GM12891 (cell line): ENCODE measurements around the gene PHAF1.

Experiments used
- DNase-seq: peaks from one replicate; pipeline ENCODE4 v3.0.0; 2011; ENCODE audit warnings: low spot score; ENCODE audit not compliant: insufficient read length
- FAIRE-seq: peaks from 2 replicates; lab custom pipeline; 2011; peaks lifted over from hg19 to GRCh38; lab: Jason Lieb, UNC
- PAX5 ChIP-seq: IDR thresholded peaks from 2 replicates; pipeline ENCODE4 v1.6.1; 2011; ENCODE audit warnings: low read length, moderate library complexity, mild to moderate bottlenecking; ENCODE audit not compliant: insufficient read depth, severe bottlenecking
- POLR2A ChIP-seq: IDR thresholded peaks from 2 replicates; pipeline ENCODE4 v1.6.1; 2011; ENCODE audit warnings: low read depth, low read length, control low read depth
- POLR2AphosphoS5 ChIP-seq: IDR thresholded peaks from 2 replicates; pipeline ENCODE4 v1.6.1; 2011; ENCODE audit warnings: low read depth, low read length, control low read depth
- POU2F2 ChIP-seq: IDR thresholded peaks from 2 replicates; pipeline ENCODE4 v1.6.1; 2011; ENCODE audit warnings: low read depth, mild to moderate bottlenecking, control low read depth, low read length, moderate library complexity
- SPI1 ChIP-seq: IDR thresholded peaks from 2 replicates; pipeline ENCODE4 v1.6.1; 2011; ENCODE audit warnings: low read depth, low read length, control low read depth
- TAF1 ChIP-seq: IDR thresholded peaks from 2 replicates; pipeline ENCODE4 v1.6.1; 2011; ENCODE audit warnings: low read depth, low read length, control low read depth

Gene PHAF1

DNA sequence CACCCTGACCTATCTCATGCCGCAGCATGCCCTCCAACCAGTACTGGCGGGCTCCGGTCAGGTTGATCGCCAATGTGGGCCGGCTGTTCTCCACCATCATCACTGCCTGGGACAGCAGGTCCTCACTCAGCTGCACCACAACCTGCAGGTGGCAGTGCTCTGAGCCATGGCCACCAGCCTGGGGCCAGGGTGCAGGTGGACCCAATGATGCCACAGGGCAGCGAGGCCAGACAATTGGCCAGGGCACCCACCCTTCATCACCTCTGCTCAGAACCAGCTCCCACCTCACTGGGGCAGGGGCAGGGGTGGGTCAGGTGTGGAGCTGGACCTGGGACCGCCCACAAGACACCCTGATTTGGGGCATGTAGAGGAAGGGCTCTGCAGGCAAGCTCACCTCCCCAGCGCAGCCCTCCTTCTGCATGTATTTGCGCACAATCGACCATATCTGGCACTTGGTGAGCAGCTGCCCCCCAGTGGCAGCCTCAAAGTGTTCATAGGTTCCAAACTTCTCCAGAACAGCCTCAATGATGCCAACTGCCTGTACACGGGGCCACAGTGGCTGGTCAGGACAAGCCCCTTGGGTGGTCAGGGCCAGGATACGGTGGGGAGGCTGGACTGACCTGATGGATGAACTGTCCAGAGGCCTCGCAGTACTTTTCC lies 69.8 kb downstream of the PHAF1 start:
- FAIRE-seq = no peak
- DNase-seq = no peak
- TF ChIP-seq PAX5 (no peak), TAF1 (no peak), SPI1 (no peak), POU2F2 (no peak), POLR2A (no peak), POLR2AphosphoS5 (no peak)

DNA sequence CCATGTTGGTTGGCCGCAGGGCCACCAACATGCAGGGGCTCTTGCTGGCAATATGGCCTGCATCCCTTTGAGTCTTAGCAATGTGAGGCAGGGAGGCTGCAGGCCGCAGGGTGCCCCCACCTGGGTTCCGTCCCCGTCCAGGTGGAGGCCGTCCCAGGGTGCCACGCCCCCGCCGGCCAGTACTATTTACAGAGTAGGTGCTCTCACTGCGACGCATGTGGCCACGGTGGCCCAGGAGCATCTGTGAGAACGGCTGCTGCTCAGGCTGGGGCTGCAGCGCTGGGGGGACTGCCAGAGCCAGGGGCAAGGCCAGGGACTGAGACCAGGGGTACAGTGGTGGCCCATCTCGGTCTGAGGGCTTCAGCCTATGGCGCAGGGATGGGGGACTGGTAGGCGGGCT lies 70.4 kb downstream of the PHAF1 start:
- TF ChIP-seq TAF1 (no peak), POLR2A (no peak), POLR2AphosphoS5 (no peak), PAX5 (no peak), SPI1 (no peak), POU2F2 (no peak)
- FAIRE-seq = no peak
- no peak for DNase-seq

DNA sequence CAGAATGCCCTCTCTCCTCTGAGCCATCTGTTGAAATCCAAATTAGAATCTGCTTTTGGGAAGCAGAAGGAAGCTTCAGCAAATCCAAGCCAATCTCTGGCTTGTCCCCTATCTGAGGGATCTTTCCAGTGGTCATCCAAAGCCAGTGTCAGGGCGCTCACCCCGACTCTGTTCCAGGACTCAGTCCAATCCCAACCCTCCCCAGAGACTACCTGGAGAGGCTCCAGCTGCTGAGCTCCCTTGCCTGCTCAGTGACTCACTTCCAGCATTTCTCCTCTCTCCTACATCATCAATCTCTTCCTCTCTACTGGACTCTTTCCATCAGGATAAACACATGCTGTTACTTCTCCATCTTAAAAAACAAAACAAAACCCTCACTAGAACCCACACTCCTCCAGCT lies 71.6 kb downstream of the PHAF1 start:
- TF ChIP-seq SPI1 (no peak), POLR2AphosphoS5 (no peak), POLR2A (no peak), TAF1 (no peak), POU2F2 (no peak), PAX5 (no peak)
- no peak for DNase-seq

DNA sequence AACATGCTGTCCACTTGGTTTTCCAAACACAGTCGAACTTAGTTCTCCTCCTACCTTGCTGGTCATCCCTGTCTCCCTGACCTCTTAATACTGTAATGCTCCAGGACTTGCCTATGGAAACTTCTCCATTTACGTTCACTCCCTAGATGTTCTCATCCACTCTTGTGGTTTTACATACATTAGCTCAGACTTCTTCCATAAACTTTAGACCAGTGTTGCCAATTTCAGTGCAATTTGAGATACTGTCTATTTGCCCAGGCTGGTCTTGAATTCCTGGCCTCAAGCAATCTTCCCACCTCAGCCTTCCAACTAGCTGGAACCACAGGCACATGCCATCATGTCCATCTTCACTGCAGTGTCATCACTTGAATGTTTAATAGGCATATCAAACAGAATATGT lies 72.5 kb downstream of the PHAF1 start:
- DNase-seq (no peak), FAIRE-seq (peak; percentile 81)
- no peak for TF ChIP-seq SPI1
- TF ChIP-seq POLR2A = no peak
- no peak for TF ChIP-seq POU2F2
- no peak for TF ChIP-seq POLR2AphosphoS5
- no peak for TF ChIP-seq PAX5

More for the DNA sequence above, 71.6 kb downstream of the PHAF1 start:
- no peak for FAIRE-seq

DNA sequence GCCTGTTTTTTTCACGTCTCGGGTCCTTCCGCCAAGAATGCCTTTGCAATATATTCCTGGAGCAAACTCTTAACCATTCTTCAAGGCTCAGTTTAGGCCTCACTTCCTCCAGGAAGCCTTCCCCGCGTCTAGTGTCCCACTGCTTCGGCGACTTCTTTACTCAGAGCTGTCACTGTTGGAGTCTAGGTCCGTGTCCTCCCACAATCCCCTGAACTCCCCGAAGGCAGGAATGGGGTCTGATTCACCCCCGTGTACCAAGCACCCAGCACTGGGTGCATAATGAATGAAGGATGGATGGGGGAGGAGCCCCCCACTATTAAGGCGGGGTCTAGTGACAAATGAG lies 73.5 kb downstream of the PHAF1 start:
- FAIRE-seq = no peak
- TF ChIP-seq POLR2AphosphoS5 (no peak), SPI1 (0 out of 2 replicates have a peak, but pooled peaks have one; percentile 3)
- no peak for DNase-seq

DNA sequence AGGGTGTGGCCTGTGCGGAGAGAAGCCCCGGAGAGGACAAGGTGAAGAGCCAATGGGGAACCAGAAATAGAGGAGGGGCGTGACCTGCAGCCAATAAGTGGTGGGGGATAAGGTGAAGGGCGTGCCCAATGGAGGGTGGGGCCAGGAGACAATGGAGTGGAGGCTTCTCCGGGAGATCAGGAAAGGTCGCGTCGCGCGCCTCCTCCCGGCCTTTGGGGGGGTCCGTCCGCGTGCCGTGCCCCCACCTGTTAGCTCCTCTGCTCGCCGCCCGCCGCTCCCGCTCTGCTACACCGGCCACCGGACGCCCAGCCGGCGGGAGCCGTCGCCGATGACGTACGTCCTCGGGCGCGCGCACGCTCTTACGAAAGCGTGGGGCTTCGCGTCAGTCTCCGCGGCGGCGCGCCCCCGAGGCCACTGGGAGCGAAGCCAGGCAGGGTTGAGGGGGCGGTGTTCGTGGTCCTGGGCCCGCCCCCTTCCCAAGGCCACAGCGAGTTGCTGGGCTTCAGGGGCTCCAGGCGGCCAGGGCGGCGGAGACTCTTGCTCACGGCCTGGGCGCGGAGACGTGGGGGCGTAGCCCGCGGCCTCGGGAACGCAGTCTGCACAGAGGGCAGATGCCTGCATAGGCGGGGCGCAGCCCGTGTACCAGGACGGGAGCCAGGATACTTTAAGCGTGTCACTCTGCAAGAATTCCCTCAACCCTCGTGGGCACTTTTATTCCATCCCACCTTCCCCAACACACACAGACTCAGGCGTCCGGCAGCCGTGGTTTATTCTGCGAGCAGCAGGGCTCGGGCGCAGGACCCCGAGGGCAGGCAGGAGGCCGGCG lies 74.1 kb downstream of the PHAF1 start, which contains the start of gene MATCAP1:
Gene MATCAP1, minus strand, starts transcription at position 337 of the 826 bp plus-strand sequence. CDS start 3,353 bp downstream, outside the sequence.
- DNase-seq (peak; percentile 99), FAIRE-seq (peak; percentile 99)
- TF ChIP-seq POU2F2 (no peak), TAF1 (no peak), PAX5 (no peak), POLR2A (no peak), POLR2AphosphoS5 (no peak), SPI1 (no peak)

DNA sequence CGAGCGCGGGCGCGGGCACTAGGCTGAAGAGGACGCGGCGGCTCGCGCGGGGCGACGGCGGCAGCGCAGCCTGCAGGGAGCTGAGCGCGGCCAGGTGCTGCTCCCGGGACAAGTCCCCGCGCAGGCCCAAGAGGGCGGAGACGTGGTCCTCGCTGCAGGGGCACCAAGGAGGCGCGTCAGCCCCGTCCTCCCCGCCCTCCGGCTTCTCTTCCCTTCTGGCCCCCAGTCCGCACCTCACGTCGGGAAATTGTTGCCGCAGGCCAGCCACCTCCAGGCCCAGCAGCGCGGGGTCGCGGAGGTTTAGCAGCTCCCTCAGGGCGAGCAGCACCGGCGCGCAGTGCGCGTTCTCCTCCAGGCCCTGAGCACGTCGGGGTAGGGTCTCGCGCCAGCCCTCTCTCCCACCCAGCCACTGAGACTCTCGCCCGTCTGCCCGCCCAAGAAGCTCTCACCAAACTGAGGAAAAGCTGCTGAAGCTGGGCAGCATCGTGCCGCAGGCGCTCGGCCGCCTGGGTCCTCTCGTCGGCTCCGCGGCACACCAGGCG lies 74.8 kb downstream of the PHAF1 start:
- FAIRE-seq (no peak), DNase-seq (no peak)
- no peak for TF ChIP-seq POLR2A
- no peak for TF ChIP-seq POU2F2
- TF ChIP-seq TAF1 = no peak
- no peak for TF ChIP-seq POLR2AphosphoS5
- TF ChIP-seq SPI1 = no peak
- TF ChIP-seq PAX5 = no peak

DNA sequence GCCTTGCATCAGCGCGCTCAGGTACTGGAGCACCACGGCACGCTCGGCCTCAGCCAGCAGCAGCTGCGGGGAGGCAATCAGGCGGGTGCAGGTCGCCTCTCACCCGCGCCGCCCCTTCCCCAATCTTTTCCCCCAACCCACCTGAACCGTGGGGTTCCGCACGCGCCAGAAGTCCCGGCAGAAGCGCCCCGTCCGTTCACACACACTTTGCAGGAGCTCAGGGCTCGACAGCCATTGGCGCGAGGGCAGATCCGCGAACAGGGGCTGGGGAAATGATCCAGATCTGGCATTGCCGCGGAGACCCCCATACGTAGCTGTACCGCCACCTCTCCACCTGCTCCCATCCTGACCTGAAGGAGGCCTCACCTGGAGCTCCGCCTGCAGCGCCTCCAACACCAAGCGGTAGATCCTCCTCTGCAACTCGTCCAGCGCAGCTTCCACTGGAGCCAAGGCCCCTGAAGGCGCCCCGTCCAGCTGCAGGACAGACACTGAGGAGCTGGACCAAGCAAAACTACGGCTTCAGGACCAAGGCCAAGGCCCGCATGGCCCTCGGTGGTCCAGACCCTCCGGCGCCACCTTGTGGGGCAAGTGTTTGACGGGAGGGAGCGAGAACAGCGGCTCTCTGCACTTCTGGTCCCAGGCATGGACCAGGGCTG lies 75.4 kb downstream of the PHAF1 start:
- FAIRE-seq = peak; percentile 87
- no peak for DNase-seq
- TF ChIP-seq SPI1 (no peak), POLR2A (no peak), PAX5 (peak; percentile 73)

DNA sequence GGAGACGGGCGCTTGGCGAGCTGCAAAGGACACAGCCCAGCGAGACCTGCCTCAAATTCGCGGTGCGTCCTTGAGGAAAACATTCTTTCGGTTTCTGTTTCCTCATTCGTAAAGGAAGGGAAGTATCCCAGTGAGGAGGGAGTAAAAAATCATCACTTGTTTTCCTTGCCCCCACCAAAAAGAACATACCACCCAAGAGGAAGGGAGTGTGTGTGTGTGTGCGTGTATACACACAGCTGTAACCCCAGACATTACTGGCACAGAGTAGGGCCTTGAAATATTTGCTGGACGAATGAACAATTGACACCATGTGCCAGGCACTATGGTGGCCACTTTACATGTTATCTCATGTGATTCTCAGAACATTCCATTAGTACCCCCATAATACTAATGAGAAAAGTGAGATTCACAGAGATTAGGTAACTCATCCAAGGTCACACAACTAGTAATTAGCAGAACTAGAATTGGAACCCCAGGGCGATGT lies 76.0 kb downstream of the PHAF1 start:
- DNase-seq (no peak), FAIRE-seq (no peak)
- TF ChIP-seq TAF1 (no peak), POLR2A (no peak), PAX5 (no peak), SPI1 (no peak), POU2F2 (no peak), POLR2AphosphoS5 (no peak)
